Tibial nerve (tissue), 4 donors: ENCODE measurements around the gene SH3RF3.

Source experiments
- CTCF ChIP-seq, 5 experiments: fragments of 200-600 bp in 3 of 5; fragments of 450-650 bp in 2 of 5; sonication (generic) in 3 of 5; IDR thresholded peaks; one replicate each; pipeline ENCODE4 v1.5.1; 2016 to 2019; ENCODE audit warnings: antibody characterized with exemption in 5 of 5, mild to moderate bottlenecking in 3 of 5, moderate library complexity in 2 of 5
- EP300 ChIP-seq, 2 donors: sonication (generic); formaldehyde crosslinking; IDR thresholded peaks; one replicate each; pipeline ENCODE4 v1.6.1; 2017; ENCODE audit warnings: antibody characterized with exemption in 2 of 2, mild to moderate bottlenecking in 1 of 2

DNA sequence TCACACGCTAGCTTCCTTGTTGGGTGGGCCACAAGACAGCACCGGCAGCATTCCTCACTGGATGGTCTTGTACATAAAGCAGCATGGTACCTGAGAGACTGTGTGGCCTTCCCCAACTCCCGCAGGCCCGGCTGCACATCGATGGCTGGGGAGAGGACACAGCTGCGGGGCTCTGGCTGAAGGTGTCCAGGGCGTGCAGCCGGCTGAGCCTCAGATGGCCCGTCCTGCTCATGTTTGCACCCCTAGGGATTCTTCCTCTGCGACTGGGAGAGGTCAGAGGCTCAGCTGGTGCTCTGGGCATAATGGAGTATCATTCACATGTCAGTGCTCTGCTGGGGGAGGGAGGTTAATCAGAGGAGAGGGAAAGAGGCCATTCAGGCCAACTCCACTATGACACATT is 276.9 kb downstream of the SH3RF3 start:
- TF ChIP-seq CTCF (IDR thresholded peaks at IDR 0.05) (no peak), EP300 (IDR thresholded peaks at IDR 0.05) (no peak)
